Kidney tubule cell (primary cell): ENCODE results near the gene NTM.
"Not testable (repeated sequence)": the region's sequence is repeated elsewhere in the genome, so short reads cannot be mapped to it uniquely, and the experiment has no call there.

Experiments
- DNase-seq: peaks from one replicate; pipeline ENCODE4 v3.0.0-alpha.2; 2018; ENCODE audit warnings: low spot score

Gene NTM

GRCh38 chr11:132314911-132315455, 944.6 kb downstream of the NTM start:
- DNase-seq, result no peak

- no peak for DNase-seq
These were observed 945.3 kb downstream of the NTM start for GRCh38 chr11:132315696-132316095.

- DNase-seq, result peak; percentile 48
These were observed 948.2 kb downstream of the NTM start for GRCh38 chr11:132318421-132319157.

- not testable (repeated sequence) for DNase-seq
These were observed 949.0 kb downstream of the NTM start for GRCh38 chr11:132319419-132319818.

- DNase-seq, result no peak
These were observed 960.1 kb downstream of the NTM start for GRCh38 chr11:132330515-132330914.

- DNase-seq, result no peak
These were observed 962.1 kb downstream of the NTM start for GRCh38 chr11:132332521-132332920.

- DNase-seq, result no peak
These were observed 964.4 kb downstream of the NTM start for GRCh38 chr11:132334769-132335280.

GRCh38 chr11:132335311-132335710, 964.9 kb downstream of the NTM start:
- no peak for DNase-seq

GRCh38 chr11:132336781-132337535, 966.5 kb downstream of the NTM start:
- DNase-seq, result no peak

- DNase-seq, result no peak
These were observed 967.5 kb downstream of the NTM start for GRCh38 chr11:132337819-132338416.

- no peak for DNase-seq
These were observed 972.0 kb downstream of the NTM start for GRCh38 chr11:132342408-132342807.

GRCh38 chr11:132343445-132344175, 973.2 kb downstream of the NTM start:
- no peak for DNase-seq

- DNase-seq, result no peak
These were observed 976.2 kb downstream of the NTM start for GRCh38 chr11:132346558-132347148.

GRCh38 chr11:132347156-132348090, 977.0 kb downstream of the NTM start:
- DNase-seq, result no peak

- no peak for DNase-seq
These were observed 979.7 kb downstream of the NTM start for GRCh38 chr11:132349811-132350733.

GRCh38 chr11:132351050-132351449, 980.6 kb downstream of the NTM start:
- no peak for DNase-seq

- DNase-seq, result no peak
These were observed 982.1 kb downstream of the NTM start for GRCh38 chr11:132352497-132352896.

GRCh38 chr11:132353255-132353654, 982.8 kb downstream of the NTM start:
- no peak for DNase-seq
